Esophagus squamous epithelium (tissue), 4 donors: ENCODE data around the gene FHOD3.
A peak's percentile ranks its signal among the peaks of the same experiment; 100 is the strongest.

Source experiments
- CTCF ChIP-seq, 6 experiments: fragments of 450-650 bp in 4 of 6; fragments of 200-600 bp in 2 of 6; sonication (generic) in 2 of 6; IDR thresholded peaks; one replicate each; pipeline ENCODE4 v1.5.1; 2016 to 2019; ENCODE audit warnings: antibody characterized with exemption in 6 of 6, mild to moderate bottlenecking in 4 of 6, moderate library complexity in 4 of 6
- POLR2A ChIP-seq, 4 donors: fragments of 450-650 bp; IDR thresholded peaks; one replicate each; pipeline ENCODE4 v1.6.1; 2017; ENCODE audit warnings: antibody characterized with exemption in 4 of 4, mild to moderate bottlenecking in 4 of 4, moderate library complexity in 3 of 4

GRCh38 chr18:36661999-36662398 is 364.5 kb downstream of the FHOD3 start:
- TF ChIP-seq CTCF (IDR thresholded peaks at IDR 0.05) (peak in 1 of 6 experiments; percentile 14), POLR2A (IDR thresholded peaks at IDR 0.05) (no peak)
